AG10803 (cell line): ENCODE results near the gene SAFB2.

Experiments used
- DNase-seq: peaks from one replicate; pipeline ENCODE4 v3.0.0; 2010; ENCODE audit warnings: low read depth
- H3K4me3 ChIP-seq: 2 replicates; pipeline ENCODE4 v1.5.1; 2011; ENCODE audit warnings: mild to moderate bottlenecking, low read length, control low read depth
- CTCF ChIP-seq: conservative IDR thresholded peaks from 2 replicates; pipeline ENCODE4 v1.5.1; 2011; ENCODE audit warnings: mild to moderate bottlenecking, low read length, control low read depth, inconsistent platforms

Gene SAFB2

GRCh38 chr19:5590865-5591154 is 31.8 kb downstream of the SAFB2 start:
- DNase-seq, result no peak
- TF ChIP-seq CTCF, result no peak
- no peak overlapping the region for H3K4me3 ChIP-seq

- no peak for DNase-seq
- TF ChIP-seq CTCF, result no peak
- no peak overlapping the region for H3K4me3 ChIP-seq
These were observed 32.3 kb downstream of the SAFB2 start for GRCh38 chr19:5590151-5590864.

- no peak for DNase-seq
- no peak for TF ChIP-seq CTCF
These were observed 33.5 kb downstream of the SAFB2 start for GRCh38 chr19:5588906-5589676.

GRCh38 chr19:5588441-5588840 is 34.1 kb downstream of the SAFB2 start:
- no peak for TF ChIP-seq CTCF

More at GRCh38 chr19:5588906-5589676, 33.5 kb downstream of the SAFB2 start:
- no peak overlapping the region for H3K4me3 ChIP-seq

GRCh38 chr19:5587661-5588060 is 34.9 kb downstream of the SAFB2 start:
- H3K4me3 ChIP-seq, result no peak overlapping the region
- no peak for TF ChIP-seq CTCF
- no peak for DNase-seq

More at GRCh38 chr19:5588441-5588840, 34.1 kb downstream of the SAFB2 start:
- peak; percentile 14 for DNase-seq
- no peak overlapping the region for H3K4me3 ChIP-seq

GRCh38 chr19:5587071-5587455 is 35.5 kb downstream of the SAFB2 start:
- TF ChIP-seq CTCF, result no peak
- no peak overlapping the region for H3K4me3 ChIP-seq
- DNase-seq, result no peak
